Psoas muscle (tissue), 8 donors: ENCODE results near the gene IGF1R. TPM values are rescaled to one million over a fixed set of nuclear protein-coding genes. Genes with fewer than 3 reads are reported as not detected.

Experiments used
- ATAC-seq, 4 donors: fragments of 200-7000 bp; cut with Tn5 transposase; one replicate each; pipeline ENCODE4 v1.9.1; 2020; ENCODE audit warnings: moderate library complexity in 3 of 4, mild to moderate bottlenecking in 2 of 4
- DNase-seq, 2 donors: peaks; one replicate each; pipeline ENCODE4 v3.0.0-alpha.2; 2020
- H3K27ac ChIP-seq: fragments of 200-600 bp; one replicate; pipeline ENCODE4 v1.8.0; 2022
- H3K27me3 ChIP-seq, 3 donors: fragments of 200-600 bp in 1 of 3; one replicate each; pipeline versions ENCODE4 v1.6.1 to v1.8.0; 2013 to 2022; ENCODE audit warnings: low read length in 2 of 3, mild to moderate bottlenecking in 2 of 3, moderate library complexity in 1 of 3; ENCODE audit not compliant: insufficient read depth in 3 of 3
- H3K36me3 ChIP-seq, 2 donors: fragments of 200-600 bp in 1 of 2; one replicate each; pipeline versions ENCODE4 v1.6.1 to v1.8.0; 2013 to 2022; ENCODE audit warnings: low read depth in 1 of 2, mild to moderate bottlenecking in 1 of 2, moderate library complexity in 1 of 2; ENCODE audit not compliant: insufficient read depth in 1 of 2
- H3K4me1 ChIP-seq: fragments of 200-600 bp; one replicate; pipeline ENCODE4 v1.8.0; 2022
- H3K4me3 ChIP-seq: fragments of 200-600 bp; one replicate; pipeline ENCODE4 v1.8.0; 2022; ENCODE audit warnings: mild to moderate bottlenecking
- H3K9me3 ChIP-seq: fragments of 200-600 bp; one replicate; pipeline ENCODE4 v1.8.0; 2022
- WGBS, 3 donors: extraction: QIAGEN DNeasy Blood & Tissue Kit; methylation state at CpG; one replicate each; pipeline versions ENCODE4 v1.1.6 to v1.1.7; 2013; 5-methylcytosine and 5-hydroxymethylcytosine counted together
- intact Hi-C, 2 donors: fragments of 100-400 bp; cut with DNase I; formaldehyde crosslinking; loops; one replicate each; pipeline versions ENCODE4 v1.11.0 to v1.14.2; 2022
- polyA plus RNA-seq, 3 donors: library from polyadenylated mRNA; stranded (reverse); fragments of 200-250 nt; gene quantifications; one replicate each; pipeline ENCODE4 v1.2.3, GENCODE V29; 2013
- total RNA-seq, 4 donors: library from RNA; stranded (reverse); fragmentation: NEBNext Ultra II Directional in 2 of 4; extraction: Animal tissue kit (Norgen Biotek cat#: 25700) in 2 of 4; gene quantifications; one replicate each; pipeline versions ENCODE4 v1.2.1 to v1.2.4, GENCODE V29; 2021 to 2023
- TF ChIP-seq, protein P1 (sequence below): fragments of 200-600 bp; IDR thresholded peaks from one replicate; pipeline ENCODE4 v1.8.0; 2022; ENCODE audit warnings: antibody characterized with exemption
- donor health status: healthy with polysubstance abuse.
- donor health status: DM: no; HTN: no; CAD: no; lungs with moderate emphysema.
- donor health status: Bipolar disorder and iron deficiency.
- donor health status: healthy.
- donor health status: DM: yes; HTN: yes; CAD: no.
- donor health status: DM: no; HTN: no; CAD: no.
- donor health status: DM: no; HTN: no; CAD: no.
- donor health status: DM: yes; HTN: yes; CAD: no.

Gene IGF1R
- total and polyA plus RNA-seq, 7 donors: 2.1 to 20.4 (median 12.0) TPM

GRCh38 chr15:98760975-98761374, 112.6 kb downstream of the IGF1R start:
- Histone ChIP-seq H3K27ac (no peak overlapping the region), H3K4me3 (no peak overlapping the region), H3K4me1 (peaks cover 21% of the 10 kb centered on the region), H3K9me3 (no peaks in the 10 kb centered on the region), H3K27me3 (no peaks in the 10 kb centered on the region), H3K36me3 (no peaks in the 10 kb centered on the region)
- intact Hi-C loops: loop anchor here in 1 of 2 donors (5.0 kb wide), 1 partner anchor 39 kb away; no protein-coding TSS in a partner anchor
- ATAC-seq (peak; percentile 16 to 65 (median 44)), DNase-seq (no peak)
- WGBS, 3 donors: 54 to 86% (median 71%) methylated on average over 2 of the region's 2 CpGs
- TF ChIP-seq, protein P1, sequence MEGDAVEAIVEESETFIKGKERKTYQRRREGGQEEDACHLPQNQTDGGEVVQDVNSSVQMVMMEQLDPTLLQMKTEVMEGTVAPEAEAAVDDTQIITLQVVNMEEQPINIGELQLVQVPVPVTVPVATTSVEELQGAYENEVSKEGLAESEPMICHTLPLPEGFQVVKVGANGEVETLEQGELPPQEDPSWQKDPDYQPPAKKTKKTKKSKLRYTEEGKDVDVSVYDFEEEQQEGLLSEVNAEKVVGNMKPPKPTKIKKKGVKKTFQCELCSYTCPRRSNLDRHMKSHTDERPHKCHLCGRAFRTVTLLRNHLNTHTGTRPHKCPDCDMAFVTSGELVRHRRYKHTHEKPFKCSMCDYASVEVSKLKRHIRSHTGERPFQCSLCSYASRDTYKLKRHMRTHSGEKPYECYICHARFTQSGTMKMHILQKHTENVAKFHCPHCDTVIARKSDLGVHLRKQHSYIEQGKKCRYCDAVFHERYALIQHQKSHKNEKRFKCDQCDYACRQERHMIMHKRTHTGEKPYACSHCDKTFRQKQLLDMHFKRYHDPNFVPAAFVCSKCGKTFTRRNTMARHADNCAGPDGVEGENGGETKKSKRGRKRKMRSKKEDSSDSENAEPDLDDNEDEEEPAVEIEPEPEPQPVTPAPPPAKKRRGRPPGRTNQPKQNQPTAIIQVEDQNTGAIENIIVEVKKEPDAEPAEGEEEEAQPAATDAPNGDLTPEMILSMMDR: no peak

DNA sequence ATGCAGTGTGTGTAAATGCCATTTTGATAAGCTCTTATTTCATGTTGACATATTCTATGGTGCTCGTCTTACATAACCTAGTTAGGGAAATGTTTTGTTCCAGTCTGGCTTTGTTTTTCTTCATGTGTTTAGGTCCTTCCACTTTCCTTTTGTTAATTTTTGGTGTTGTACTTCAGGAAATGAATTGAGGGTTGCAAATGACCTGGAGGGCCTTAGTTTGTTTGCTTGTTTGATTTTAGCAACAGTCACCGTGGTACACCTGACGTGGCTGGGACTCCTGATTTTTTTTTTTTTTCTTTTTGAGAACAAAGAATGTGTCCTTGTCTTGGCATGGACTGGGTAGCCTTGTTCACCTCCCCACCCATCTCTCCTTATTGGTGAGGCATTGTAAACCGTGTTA, 114.8 kb downstream of the IGF1R start:
- no peak for DNase-seq
- ATAC-seq: no peak
- no peak overlapping the region for H3K27ac ChIP-seq
- H3K9me3 ChIP-seq: no peaks in the 10 kb centered on the region
- H3K4me3 ChIP-seq: no peak overlapping the region
- intact Hi-C loops: loop anchor here in 1 of 2 donors (5.0 kb wide), 1 partner anchor 41 kb away; no protein-coding TSS in a partner anchor
- TF ChIP-seq, protein P1: no peak
- no peaks in the 10 kb centered on the region for H3K36me3 ChIP-seq
- no peaks in the 10 kb centered on the region for H3K27me3 ChIP-seq
- H3K4me1 ChIP-seq: peaks cover 27% of the 10 kb centered on the region
- 52 to 72% (median 69%) methylated on average over 4 of the region's 4 CpGs for WGBS, 3 donors

- Histone ChIP-seq H3K4me1 (peaks cover 20% of the 10 kb centered on the region), H3K9me3 (no peaks in the 10 kb centered on the region), H3K36me3 (no peaks in the 10 kb centered on the region), H3K27ac (no peak overlapping the region), H3K4me3 (no peak overlapping the region), H3K27me3 (no peaks in the 10 kb centered on the region)
- TF ChIP-seq, protein P1: no peak
- intact Hi-C loops: loop anchor here in 1 of 2 donors (5.0 kb wide), 1 partner anchor 42 kb away; no protein-coding TSS in a partner anchor
- WGBS, 3 donors: 95 to 97% (median 96%) methylated on average over 2 of the region's 2 CpGs
- no peak for ATAC-seq
- no peak for DNase-seq
These were observed 116.0 kb downstream of the IGF1R start for GRCh38 chr15:98764291-98764690.

- Histone ChIP-seq H3K27me3 (no peaks in the 10 kb centered on the region), H3K27ac (no peak overlapping the region), H3K9me3 (no peaks in the 10 kb centered on the region), H3K4me3 (no peak overlapping the region), H3K36me3 (no peaks in the 10 kb centered on the region), H3K4me1 (peaks cover 10% of the 10 kb centered on the region)
- intact Hi-C loops: no loop called here
- WGBS, 3 donors: 93 to 98% (median 97%) methylated on average over 2 of the region's 2 CpGs
- ATAC-seq: no peak
- TF ChIP-seq, protein P1: no peak
- DNase-seq: no peak
These were observed 117.3 kb downstream of the IGF1R start for GRCh38 chr15:98765610-98766009.

GRCh38 chr15:98767692-98768091, 119.4 kb downstream of the IGF1R start:
- intact Hi-C loops: no loop called here
- Histone ChIP-seq H3K27me3 (no peaks in the 10 kb centered on the region), H3K36me3 (no peaks in the 10 kb centered on the region), H3K4me3 (no peak overlapping the region), H3K4me1 (peaks cover 5% of the 10 kb centered on the region), H3K27ac (no peak overlapping the region), H3K9me3 (no peaks in the 10 kb centered on the region)
- ATAC-seq: peak in 1 of 4 donors; percentile 12
- DNase-seq: no peak
- WGBS, 3 donors: 77 to 89% (median 79%) methylated on average over 4 of the region's 4 CpGs
- TF ChIP-seq, protein P1: no peak
